Keratinocyte (primary cell): ENCODE data around the gene CLRN3. TPM values are rescaled to one million over a fixed set of nuclear protein-coding genes. Genes with fewer than 3 reads are reported as not detected.

Source experiments
- DNase-seq: peaks from one replicate; pipeline ENCODE4 v3.0.0-alpha.2; 2011; ENCODE audit warnings: low read depth, missing footprints, low spot score
- FAIRE-seq: peaks from 2 replicates; lab custom pipeline; 2011; peaks lifted over from hg19 to GRCh38; lab: Jason Lieb, UNC
- H2AFZ ChIP-seq: 2 replicates; pipeline ENCODE4 v1.6.0; 2012; ENCODE audit warnings: low read length, control low read depth, inconsistent platforms; ENCODE audit not compliant: control insufficient read depth
- H3K27ac ChIP-seq: 2 replicates; pipeline ENCODE4 v1.5.1; 2011; ENCODE audit warnings: low read length; ENCODE audit not compliant: control insufficient read depth, insufficient read depth
- H3K27me3 ChIP-seq: 3 replicates; pipeline ENCODE4 v1.6.0; 2011; ENCODE audit warnings: low read length; ENCODE audit not compliant: control insufficient read depth, insufficient read depth; ENCODE audit errors: extremely low read depth
- H3K36me3 ChIP-seq, 2 experiments: 2 replicates in 1 of 2; 3 replicates in 1 of 2; pipeline ENCODE4 v1.5.1; 2011; ENCODE audit warnings: low read length in 2 of 2, mild to moderate bottlenecking in 1 of 2; ENCODE audit not compliant: control insufficient read depth in 2 of 2, insufficient read depth in 2 of 2; ENCODE audit errors: extremely low read depth in 1 of 2
- H3K4me1 ChIP-seq: 3 replicates; pipeline ENCODE4 v1.5.1; 2011; ENCODE audit warnings: low read length; ENCODE audit not compliant: control insufficient read depth, insufficient read depth; ENCODE audit errors: extremely low read depth
- H3K4me2 ChIP-seq: 3 replicates; pipeline ENCODE4 v1.6.0; 2011; ENCODE audit warnings: low read depth, low read length; ENCODE audit not compliant: control insufficient read depth, insufficient read depth; ENCODE audit errors: extremely low read depth
- H3K4me3 ChIP-seq, 3 experiments: fragments of 200-600 bp in 1 of 3; sonication (generic) in 1 of 3; 2 replicates in 2 of 3; 3 replicates in 1 of 3; pipeline ENCODE4 v1.5.1; 2011 to 2016; ENCODE audit warnings: low read length in 3 of 3, mild to moderate bottlenecking in 3 of 3, control low read depth in 2 of 3, inconsistent platforms in 1 of 3, low read depth in 1 of 3, mixed read lengths in 1 of 3, mixed run types in 1 of 3, moderate library complexity in 1 of 3; ENCODE audit not compliant: control insufficient read depth in 2 of 3, insufficient read depth in 2 of 3; ENCODE audit errors: extremely low read depth in 1 of 3
- H3K79me2 ChIP-seq: 2 replicates; pipeline ENCODE4 v1.6.0; 2012; ENCODE audit warnings: low read length; ENCODE audit not compliant: control insufficient read depth, insufficient read depth
- H3K9ac ChIP-seq: 3 replicates; pipeline ENCODE4 v1.6.0; 2011; ENCODE audit warnings: low read length; ENCODE audit not compliant: control insufficient read depth, insufficient read depth; ENCODE audit errors: extremely low read depth
- H3K9me1 ChIP-seq: 3 replicates; pipeline ENCODE4 v1.6.0; 2011; ENCODE audit warnings: low read length; ENCODE audit not compliant: control insufficient read depth, insufficient read depth; ENCODE audit errors: extremely low read depth
- H3K9me3 ChIP-seq: 2 replicates; pipeline ENCODE4 v1.5.1; 2012; ENCODE audit warnings: low read depth, low read length; ENCODE audit not compliant: control insufficient read depth
- H4K20me1 ChIP-seq: 3 replicates; pipeline ENCODE4 v1.6.0; 2011; ENCODE audit warnings: low read length; ENCODE audit not compliant: control insufficient read depth, insufficient read depth; ENCODE audit errors: extremely low read depth
- CTCF ChIP-seq, 3 experiments: IDR thresholded peaks in 1 of 3; conservative IDR thresholded peaks in 1 of 3; optimal IDR thresholded peaks in 1 of 3; 2 replicates in 2 of 3; 3 replicates in 1 of 3; pipeline versions ENCODE3 to v1.5.1; 2011; ENCODE audit warnings: low read length in 3 of 3, mild to moderate bottlenecking in 3 of 3, moderate library complexity in 2 of 3, control low read depth in 1 of 3, inconsistent platforms in 1 of 3; ENCODE audit not compliant: insufficient read depth in 2 of 3; ENCODE audit errors: extremely low read depth in 1 of 3
- EZH2 ChIP-seq: IDR thresholded peaks from one replicate; pipeline ENCODE4 v1.6.1; 2012; ENCODE audit warnings: inconsistent platforms, mild to moderate bottlenecking, low read length, moderate library complexity
- dilution Hi-C: fragments of 300-500 bp; cut with MboI; formaldehyde crosslinking; loops from one replicate; pipeline ENCODE4 v1.7.0; 2020; ENCODE audit warnings: low sequenced_read_pairs; ENCODE audit not compliant: extremely low pct_ligation_motif_present
- polyA plus RNA-seq, 5 experiments: library from polyadenylated mRNA; depleted of rRNA in 3 of 5; stranded (reverse) in 3 of 5; stranded (forward) in 1 of 5; unstranded in 1 of 5; fragments of >200 nt; gene quantifications; 1 replicate in 1 of 5; 2 replicates in 3 of 5; 3 replicates in 1 of 5; pipeline versions ENCODE4 v1.2.1 to v1.2.3, GENCODE V29; 2011 to 2012; ENCODE audit warnings: missing spikeins in 2 of 5, low read depth in 1 of 5, low replicate concordance in 1 of 5

The CLRN3 gene
- polyA plus RNA-seq, 1 donor (not counting 4 experiments of a cell fraction or from before 2014, with no cell fraction given) = not detected

GRCh38 chr10:127915324-127915723, 22.6 kb upstream of the CLRN3 start:
- H3K36me3 ChIP-seq = no peaks in the 10 kb centered on the region
- no peak for DNase-seq
- no peak for FAIRE-seq
- TF ChIP-seq EZH2 (no peak), CTCF (optimal IDR thresholded peaks at IDR 0.05 in 1 of 3, IDR thresholded peaks at IDR 0.05 in 1 of 3, conservative IDR thresholded peaks at IDR 0.05 in 1 of 3; ENCODE audit: extremely low read depth in 1 of 3, insufficient read depth in 2 of 3, low read length in 3 of 3) (no peak)
- H3K79me2 ChIP-seq = no peaks in the 10 kb centered on the region
- no peaks in the 10 kb centered on the region for H3K27me3 ChIP-seq
- H3K9ac ChIP-seq = no peak overlapping the region
- dilution Hi-C loops = no loop called here
- H3K4me2 ChIP-seq = no peak overlapping the region
- no peaks in the 10 kb centered on the region for H3K9me1 ChIP-seq
- H3K9me3 ChIP-seq = no peaks in the 10 kb centered on the region
- no peaks in the 10 kb centered on the region for H3K4me1 ChIP-seq
- H2AFZ ChIP-seq = no peak overlapping the region
- no peak overlapping the region for H3K27ac ChIP-seq
- H3K4me3 ChIP-seq = no peak overlapping the region
- no peaks in the 10 kb centered on the region for H4K20me1 ChIP-seq

GRCh38 chr10:127913368-127913759, 20.6 kb upstream of the CLRN3 start:
- H3K27me3 ChIP-seq = peaks cover 5% of the 10 kb centered on the region
- FAIRE-seq = no peak
- no peak for DNase-seq
- TF ChIP-seq CTCF (optimal IDR thresholded peaks at IDR 0.05 in 1 of 3, IDR thresholded peaks at IDR 0.05 in 1 of 3, conservative IDR thresholded peaks at IDR 0.05 in 1 of 3; ENCODE audit: extremely low read depth in 1 of 3, insufficient read depth in 2 of 3, low read length in 3 of 3) (no peak), EZH2 (no peak)
- no peak overlapping the region for H3K4me2 ChIP-seq
- no peak overlapping the region for H3K4me3 ChIP-seq
- dilution Hi-C loops = no loop called here
- H3K79me2 ChIP-seq = no peaks in the 10 kb centered on the region
- no peak overlapping the region for H2AFZ ChIP-seq
- H3K27ac ChIP-seq = no peak overlapping the region
- H3K9me1 ChIP-seq = no peaks in the 10 kb centered on the region
- no peaks in the 10 kb centered on the region for H3K36me3 ChIP-seq
- no peaks in the 10 kb centered on the region for H4K20me1 ChIP-seq
- no peaks in the 10 kb centered on the region for H3K9me3 ChIP-seq
- H3K4me1 ChIP-seq = no peaks in the 10 kb centered on the region
- no peak overlapping the region for H3K9ac ChIP-seq
